LNCaP clone FGC (cell line): Measurements from ENCODE around the gene KCTD13.
"Not testable (repeated sequence)": the region's sequence is repeated elsewhere in the genome, so short reads cannot be mapped to it uniquely, and the experiment has no call there.

Experiments used
- DNase-seq: peaks from one replicate; pipeline ENCODE4 v3.0.0-alpha.2; 2011; ENCODE audit warnings: low read depth
- H3K4me3 ChIP-seq: 2 replicates; pipeline ENCODE4 v1.5.1; 2011; ENCODE audit warnings: mild to moderate bottlenecking, low read depth, low read length, control low read depth
- TF ChIP-seq, protein P1 (sequence below): IDR thresholded peaks from 2 replicates; pipeline ENCODE4 v1.5.1; 2012; ENCODE audit warnings: mild to moderate bottlenecking; ENCODE audit not compliant: control insufficient read depth, insufficient read depth; ENCODE audit errors: extremely low read depth

KCTD13 gene

DNA sequence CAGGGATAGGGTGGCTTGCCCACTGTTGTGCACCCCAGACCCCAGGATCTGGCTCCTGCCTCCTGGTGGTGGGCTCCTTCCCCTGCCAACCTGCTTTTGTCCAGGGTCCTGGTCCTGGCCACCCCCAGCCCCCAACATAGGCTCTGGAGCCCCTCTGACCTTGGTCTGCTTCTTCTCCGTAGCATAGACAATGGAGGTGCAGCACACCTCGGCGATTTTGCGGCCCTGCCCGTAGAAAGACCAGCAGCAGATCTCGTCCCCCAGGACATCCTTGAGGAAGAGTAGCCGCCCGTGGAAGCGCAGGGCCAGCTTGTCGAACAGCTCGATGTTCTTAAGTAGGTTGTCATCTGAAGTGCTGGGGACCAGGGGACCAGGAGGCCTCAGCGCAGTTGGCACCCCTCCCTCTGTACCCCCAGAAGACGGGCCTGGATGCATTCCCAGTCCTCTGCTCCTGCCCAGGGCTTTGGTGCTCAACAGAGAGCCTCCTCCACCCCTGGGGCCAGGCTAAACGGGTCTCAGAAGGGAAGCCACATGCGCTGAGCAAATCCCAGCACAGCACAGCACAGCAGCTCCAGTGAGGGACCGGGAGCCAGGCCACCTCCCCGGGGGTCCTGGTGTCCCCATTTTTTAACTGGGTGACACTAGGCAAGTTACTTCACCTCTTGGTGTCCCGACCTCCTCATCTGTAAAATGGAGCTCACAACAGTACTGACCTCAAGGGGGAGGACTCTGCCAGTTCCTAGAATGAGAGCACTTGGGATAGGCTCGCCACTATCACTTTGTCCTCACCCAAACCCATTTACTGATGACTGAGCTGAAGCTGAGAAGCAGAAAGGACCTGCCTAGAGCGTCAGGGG lies 15.0 kb downstream of the KCTD13 start:
- H3K4me3 ChIP-seq: no peak overlapping the region
- TF ChIP-seq, protein P1, sequence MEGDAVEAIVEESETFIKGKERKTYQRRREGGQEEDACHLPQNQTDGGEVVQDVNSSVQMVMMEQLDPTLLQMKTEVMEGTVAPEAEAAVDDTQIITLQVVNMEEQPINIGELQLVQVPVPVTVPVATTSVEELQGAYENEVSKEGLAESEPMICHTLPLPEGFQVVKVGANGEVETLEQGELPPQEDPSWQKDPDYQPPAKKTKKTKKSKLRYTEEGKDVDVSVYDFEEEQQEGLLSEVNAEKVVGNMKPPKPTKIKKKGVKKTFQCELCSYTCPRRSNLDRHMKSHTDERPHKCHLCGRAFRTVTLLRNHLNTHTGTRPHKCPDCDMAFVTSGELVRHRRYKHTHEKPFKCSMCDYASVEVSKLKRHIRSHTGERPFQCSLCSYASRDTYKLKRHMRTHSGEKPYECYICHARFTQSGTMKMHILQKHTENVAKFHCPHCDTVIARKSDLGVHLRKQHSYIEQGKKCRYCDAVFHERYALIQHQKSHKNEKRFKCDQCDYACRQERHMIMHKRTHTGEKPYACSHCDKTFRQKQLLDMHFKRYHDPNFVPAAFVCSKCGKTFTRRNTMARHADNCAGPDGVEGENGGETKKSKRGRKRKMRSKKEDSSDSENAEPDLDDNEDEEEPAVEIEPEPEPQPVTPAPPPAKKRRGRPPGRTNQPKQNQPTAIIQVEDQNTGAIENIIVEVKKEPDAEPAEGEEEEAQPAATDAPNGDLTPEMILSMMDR: no peak
- DNase-seq: no peak

DNA sequence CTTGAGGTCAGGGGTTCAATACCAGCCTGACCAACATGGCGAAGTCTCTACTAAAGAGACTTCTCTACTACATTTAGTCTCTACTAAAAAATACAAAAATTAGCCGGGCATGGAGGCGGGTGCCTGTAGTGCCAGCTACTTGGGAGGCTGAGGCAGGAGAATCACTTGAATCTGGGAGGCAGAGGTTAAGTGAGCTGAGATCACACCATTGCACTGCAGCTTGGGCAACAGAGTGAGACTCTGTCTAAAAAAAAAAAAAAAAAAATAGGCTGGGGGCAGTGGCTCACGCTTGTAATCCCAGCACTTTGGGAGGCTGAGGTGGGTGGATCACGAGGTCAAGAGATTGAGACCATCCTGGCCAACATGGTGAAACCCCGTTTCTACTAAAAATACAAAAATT lies 16.2 kb downstream of the KCTD13 start:
- H3K4me3 ChIP-seq, DNase-seq: not testable (repeated sequence)

DNA sequence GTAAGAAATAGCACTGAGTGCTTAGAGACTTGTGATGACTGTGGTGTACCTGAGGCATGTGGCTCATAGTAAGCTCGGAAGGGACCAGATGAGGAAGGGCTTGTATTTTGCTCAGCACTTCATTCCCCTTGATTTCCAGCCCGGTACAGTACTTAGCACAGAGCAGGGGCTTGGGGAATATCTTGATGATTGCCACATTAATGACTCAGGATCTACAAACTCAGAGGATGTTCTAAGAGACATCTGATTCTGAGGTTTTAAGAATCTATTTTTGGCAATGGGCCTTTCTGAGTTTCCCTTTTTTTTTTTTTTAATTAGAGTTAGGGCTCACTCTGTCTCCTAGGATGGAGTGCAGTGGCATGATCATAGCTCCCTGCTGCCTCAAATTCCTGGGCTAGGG lies 16.6 kb downstream of the KCTD13 start:
- TF ChIP-seq, protein P1: no peak
- DNase-seq: no peak
- no peak overlapping the region for H3K4me3 ChIP-seq

DNA sequence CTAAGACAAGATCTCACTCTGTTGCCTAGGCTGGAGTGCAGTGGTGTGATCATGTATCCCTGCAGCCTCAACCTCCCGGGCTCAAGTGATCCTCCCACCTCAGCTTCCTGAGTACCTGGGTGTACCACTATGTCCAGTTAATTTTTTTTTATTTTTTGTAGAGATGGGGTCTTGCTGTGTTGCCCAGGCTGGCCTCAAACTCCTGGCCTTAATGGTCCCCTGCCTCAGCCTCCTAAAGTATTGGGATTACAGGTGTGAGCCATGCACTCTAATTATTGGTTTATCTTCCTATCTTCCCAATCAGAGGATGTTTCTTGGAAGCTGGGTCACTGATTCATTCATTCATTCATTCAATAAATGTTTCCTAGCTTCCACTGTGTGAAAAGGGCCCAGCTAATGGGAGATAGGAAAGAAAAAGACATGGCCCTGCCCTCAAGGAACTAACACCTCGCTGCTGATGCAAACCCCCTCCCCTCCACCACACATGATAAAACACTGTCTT lies 17.3 kb downstream of the KCTD13 start:
- H3K4me3 ChIP-seq: no peak overlapping the region
- TF ChIP-seq, protein P1: no peak
- DNase-seq: no peak

DNA sequence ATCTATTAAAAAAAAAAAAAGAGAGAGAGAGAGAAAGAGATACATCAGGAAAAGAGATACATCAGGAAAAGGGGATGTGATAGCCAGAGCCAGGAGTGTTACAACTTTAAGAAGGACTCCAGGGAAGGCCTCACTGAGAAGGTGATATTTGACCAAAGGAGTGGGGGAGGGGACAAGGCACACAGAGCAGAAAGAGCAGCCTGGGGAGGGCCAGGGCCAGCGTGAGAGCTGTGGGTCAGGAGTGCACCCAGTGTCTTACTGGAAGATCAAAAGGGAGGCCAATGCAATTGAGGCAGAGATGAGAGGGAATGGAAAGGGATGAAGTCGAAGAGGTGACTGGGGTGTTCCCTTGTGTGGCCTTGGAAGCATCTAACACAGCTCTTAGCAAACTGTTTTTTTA lies 18.1 kb downstream of the KCTD13 start:
- TF ChIP-seq, protein P1: no peak
- DNase-seq: no peak
- H3K4me3 ChIP-seq: no peak overlapping the region

DNA sequence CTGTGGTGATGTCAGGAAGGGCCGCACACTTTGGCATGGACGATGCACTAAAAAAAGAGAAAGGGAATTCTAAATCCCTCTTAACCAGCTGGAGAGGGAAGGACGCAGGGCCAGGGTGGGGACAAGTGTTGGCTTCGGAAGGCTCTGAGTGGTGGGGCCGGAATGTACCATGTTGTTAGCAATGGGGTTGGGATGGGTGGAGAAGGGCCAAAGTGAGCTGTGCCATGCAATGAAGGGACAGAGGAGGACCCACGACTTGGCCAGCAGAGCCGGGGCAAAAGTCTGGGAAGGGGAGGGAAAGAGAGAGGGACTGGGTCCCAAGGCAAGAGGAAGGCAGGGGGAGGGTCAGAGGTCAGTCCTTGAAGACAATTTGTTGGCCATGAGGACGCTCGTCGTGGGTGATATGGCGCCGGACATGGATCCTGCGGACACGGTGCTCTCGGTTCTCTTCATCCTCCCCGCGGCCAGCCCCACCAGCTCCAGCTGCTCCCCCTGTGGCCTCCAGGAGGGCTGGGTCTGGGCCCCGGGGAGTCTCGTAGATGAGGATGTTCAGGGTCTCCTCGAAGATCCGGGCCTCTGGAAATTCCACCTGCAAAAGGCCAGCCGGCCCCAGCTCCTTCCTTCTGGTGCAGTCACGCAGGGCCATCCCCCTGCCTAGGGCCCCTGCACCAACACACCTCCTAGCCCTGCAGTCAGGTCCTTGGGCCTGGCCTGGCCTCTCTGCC lies 19.3 kb downstream of the KCTD13 start:
- no peak overlapping the region for H3K4me3 ChIP-seq
- TF ChIP-seq, protein P1: no peak
- no peak for DNase-seq

DNA sequence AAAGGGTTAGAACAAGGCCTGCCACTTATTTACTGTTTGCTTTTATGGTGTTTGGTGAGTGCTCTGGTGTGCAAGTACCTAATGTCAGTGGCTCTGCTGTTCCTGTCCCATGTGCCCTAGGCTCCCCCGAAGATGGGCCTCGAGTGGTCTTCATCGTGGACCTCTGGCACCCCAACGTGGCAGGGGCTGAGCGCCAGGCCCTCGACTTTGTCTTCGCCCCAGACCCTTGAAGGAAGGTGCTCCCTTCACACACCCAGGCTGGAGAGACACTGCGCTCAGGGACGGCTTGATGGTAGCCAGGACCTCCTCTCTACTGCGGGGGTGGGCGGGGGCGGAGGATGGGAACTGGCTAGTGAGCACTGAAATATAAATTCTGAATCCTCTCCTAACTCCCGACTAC lies 20.4 kb downstream of the KCTD13 start:
- H3K4me3 ChIP-seq: no peak overlapping the region
- TF ChIP-seq, protein P1: no peak
- no peak for DNase-seq
